HL-60 (cell line): ENCODE measurements around the gene METTL18.

ENCODE experiments used
- DNase-seq, 2 experiments: peaks; one replicate each; pipeline ENCODE4 v3.0.0-alpha.2; 2010 to 2020; ENCODE audit warnings: low read depth in 1 of 2, low spot score in 1 of 2
- H3K27ac ChIP-seq: fragments of 250-450 bp; sonication (Bioruptor Pico); replicated peaks from 2 replicates; pipeline ENCODE4 v1.5.1; 2020; ENCODE audit warnings: mild to moderate bottlenecking, moderate library complexity
- H3K27me3 ChIP-seq: fragments of 250-450 bp; sonication (Bioruptor Pico); 2 replicates; pipeline ENCODE4 v1.5.1; 2021; ENCODE audit warnings: mild to moderate bottlenecking, moderate library complexity; ENCODE audit not compliant: insufficient read depth, poor library complexity, severe bottlenecking
- H3K4me3 ChIP-seq: replicated peaks from 2 replicates; pipeline ENCODE4 v1.5.1; 2011; ENCODE audit warnings: mild to moderate bottlenecking, control low read depth, low read length; ENCODE audit not compliant: insufficient read depth
- CTCF ChIP-seq: IDR thresholded peaks from one replicate; pipeline ENCODE4 v1.5.1; 2011; ENCODE audit warnings: low read length, control low read depth, inconsistent platforms; ENCODE audit not compliant: insufficient read depth
- GABPA ChIP-seq: IDR thresholded peaks from 2 replicates; pipeline ENCODE4 v1.6.1; 2012; ENCODE audit warnings: low read depth
- POLR2AphosphoS5 ChIP-seq: IDR thresholded peaks from 2 replicates; pipeline ENCODE4 v1.6.1; 2012; ENCODE audit warnings: low read depth
- REST ChIP-seq: IDR thresholded peaks from 2 replicates; pipeline ENCODE4 v1.6.1; 2012; ENCODE audit warnings: low read depth; ENCODE audit not compliant: insufficient replicate concordance
- SPI1 ChIP-seq: IDR thresholded peaks from 2 replicates; pipeline ENCODE4 v1.6.1; 2012; ENCODE audit warnings: low read depth, mild to moderate bottlenecking, borderline replicate concordance
- long read RNA-seq: library from polyadenylated mRNA; unstranded; transcript quantifications from one replicate; pipeline ENCODE4 v2.0.0, GENCODE V29; 2020

The METTL18 gene
- long read RNA-seq, transcript METTL18-202 (2 exons, 1,521 nt): major isoform, 26 of 34 reads
- long read RNA-seq, transcript METTL18-203 (2 exons, 850 nt): minor isoform, 5 of 34 reads
- long read RNA-seq, partial matches to known transcripts: 0 of 34 reads
- long read RNA-seq, other reads (novel, unspliced or antisense): 3 of 34 reads

GRCh38 chr1:169794530-169795416 lies at the start of gene METTL18:
Gene METTL18, minus strand, starts transcription at chr1:169794907. Its CDS starts 1,212 bp downstream, at chr1:169793695.
- H3K27me3 ChIP-seq: no peaks in the 10 kb centered on the region
- peak within 1 kb of the TSS; percentile 93 for H3K4me3 ChIP-seq
- DNase-seq: peak; percentile 94 to 96
- TF ChIP-seq SPI1 (no peak), GABPA (peak; percentile 78), REST (peak; percentile 25), CTCF (no peak), POLR2AphosphoS5 (peak; percentile 69; the same call in 1 of the 2 replicates)
- H3K27ac ChIP-seq: peak within 1 kb of the TSS; percentile 86

GRCh38 chr1:169838942-169839341 lies 44.2 kb upstream of the METTL18 start:
- Histone ChIP-seq H3K4me3 (no peak overlapping the region), H3K27me3 (no peaks in the 10 kb centered on the region), H3K27ac (no peak overlapping the region)
- no peak for DNase-seq
- TF ChIP-seq SPI1: no peak
- TF ChIP-seq REST: no peak
- no peak for TF ChIP-seq POLR2AphosphoS5
- no peak for TF ChIP-seq GABPA
- no peak for TF ChIP-seq CTCF

- no peak for TF ChIP-seq CTCF
- TF ChIP-seq GABPA: no peak
- no peak for TF ChIP-seq SPI1
- no peak for TF ChIP-seq REST
- TF ChIP-seq POLR2AphosphoS5: no peak
- Histone ChIP-seq H3K27ac (no peak overlapping the region), H3K4me3 (no peak overlapping the region), H3K27me3 (no peaks in the 10 kb centered on the region)
- no peak for DNase-seq
These were observed 41.5 kb upstream of the METTL18 start for GRCh38 chr1:169836198-169836597.
